ENCODE results near the gene BPI. TPM values are rescaled to one million over a fixed set of nuclear protein-coding genes. Genes with fewer than 3 reads are reported as not detected.
"Not testable (repeated sequence)": the region's sequence is repeated elsewhere in the genome, so short reads cannot be mapped to it uniquely, and the experiment has no call there.

BPI gene
- total RNA-seq, 2 experiments from 2014 or later: not detected

GRCh38 chr20:38300438-38300837, 3.5 kb upstream of the BPI start:
- H3K27ac Mint-ChIP-seq: no peak overlapping the region
- H3K27me3 Mint-ChIP-seq: peaks cover 39% of the 10 kb centered on the region
- DNase-seq: no peak
- ChIA-PET CTCF (no interaction called here), POLR2A (no interaction called here)
- H3K9me3 Mint-ChIP-seq: no peaks in the 10 kb centered on the region
- no peaks in the 10 kb centered on the region for H3K36me3 Mint-ChIP-seq (ENCODE audit: low read depth)
- no peak overlapping the region for H3K4me3 Mint-ChIP-seq
- peaks cover 15% of the 10 kb centered on the region for H3K4me1 Mint-ChIP-seq

- CTCF ChIA-PET: no interaction called here
- Mint-ChIP-seq H3K9me3 (no peaks in the 10 kb centered on the region), H3K27ac (no peak overlapping the region), H3K36me3 (ENCODE audit: low read depth) (no peaks in the 10 kb centered on the region), H3K4me3 (no peak overlapping the region), H3K27me3 (peaks cover 39% of the 10 kb centered on the region), H3K4me1 (peaks cover 15% of the 10 kb centered on the region)
- POLR2A ChIA-PET: no interaction called here
- DNase-seq: no peak
Observed at GRCh38 chr20:38301309-38301708, 2.6 kb upstream of the BPI start.

- Mint-ChIP-seq H3K27me3 (peaks cover 42% of the 10 kb centered on the region), H3K4me3 (no peak overlapping the region), H3K36me3 (ENCODE audit: low read depth) (no peaks in the 10 kb centered on the region), H3K4me1 (peaks cover 19% of the 10 kb centered on the region), H3K9me3 (no peaks in the 10 kb centered on the region), H3K27ac (no peak overlapping the region)
- DNase-seq: no peak
- CTCF ChIA-PET: no interaction called here
- POLR2A ChIA-PET: no interaction called here
Observed at GRCh38 chr20:38302786-38303185, 1.2 kb upstream of the BPI start.

GRCh38 chr20:38304845-38305447, 990 bp downstream of the BPI start:
- Mint-ChIP-seq H3K4me1 (peaks cover 21% of the 10 kb centered on the region), H3K36me3 (ENCODE audit: low read depth) (no peaks in the 10 kb centered on the region), H3K9me3 (no peaks in the 10 kb centered on the region), H3K4me3 (no peak overlapping the region), H3K27me3 (peaks cover 40% of the 10 kb centered on the region), H3K27ac (no peak overlapping the region)
- peak; percentile 17 for DNase-seq
- ChIA-PET CTCF (no interaction called here), POLR2A (no interaction called here)

GRCh38 chr20:38305541-38305940, 1.6 kb downstream of the BPI start:
- no peak for DNase-seq
- H3K36me3 Mint-ChIP-seq (ENCODE audit: low read depth): no peaks in the 10 kb centered on the region
- POLR2A ChIA-PET: no interaction called here
- no peaks in the 10 kb centered on the region for H3K9me3 Mint-ChIP-seq
- H3K27me3 Mint-ChIP-seq: peaks cover 40% of the 10 kb centered on the region
- H3K4me3 Mint-ChIP-seq: no peak overlapping the region
- no peak overlapping the region for H3K27ac Mint-ChIP-seq
- CTCF ChIA-PET: no interaction called here
- H3K4me1 Mint-ChIP-seq: peaks cover 21% of the 10 kb centered on the region

GRCh38 chr20:38306379-38306778, 2.4 kb downstream of the BPI start:
- no peaks in the 10 kb centered on the region for H3K36me3 Mint-ChIP-seq (ENCODE audit: low read depth)
- H3K4me3 Mint-ChIP-seq: no peak overlapping the region
- DNase-seq: no peak
- H3K9me3 Mint-ChIP-seq: no peaks in the 10 kb centered on the region
- ChIA-PET CTCF (no interaction called here), POLR2A (no interaction called here)
- peaks cover 21% of the 10 kb centered on the region for H3K4me1 Mint-ChIP-seq
- peaks cover 35% of the 10 kb centered on the region for H3K27me3 Mint-ChIP-seq
- no peak overlapping the region for H3K27ac Mint-ChIP-seq

GRCh38 chr20:38307371-38308046, 3.6 kb downstream of the BPI start:
- ChIA-PET CTCF (interaction anchor here (0.5 kb wide), 1 partner anchor 503 kb away, joined by 4 read pairs; no protein-coding TSS in a partner anchor), POLR2A (no interaction called here)
- H3K27ac Mint-ChIP-seq: no peak overlapping the region
- no peaks in the 10 kb centered on the region for H3K9me3 Mint-ChIP-seq
- peaks cover 27% of the 10 kb centered on the region for H3K27me3 Mint-ChIP-seq
- H3K4me1 Mint-ChIP-seq: peaks cover 21% of the 10 kb centered on the region
- H3K36me3 Mint-ChIP-seq (ENCODE audit: low read depth): no peaks in the 10 kb centered on the region
- no peak overlapping the region for H3K4me3 Mint-ChIP-seq
- no peak for DNase-seq

- no peak for DNase-seq
- ChIA-PET CTCF (no interaction called here), POLR2A (no interaction called here)
- Mint-ChIP-seq H3K4me1 (peaks cover 21% of the 10 kb centered on the region), H3K36me3 (ENCODE audit: low read depth) (no peaks in the 10 kb centered on the region), H3K27ac (no peak overlapping the region), H3K4me3 (no peak overlapping the region), H3K9me3 (no peaks in the 10 kb centered on the region), H3K27me3 (peaks cover 22% of the 10 kb centered on the region)
Observed at GRCh38 chr20:38308047-38308438, 4.1 kb downstream of the BPI start.

- no peaks in the 10 kb centered on the region for H3K9me3 Mint-ChIP-seq
- ChIA-PET CTCF (no interaction called here), POLR2A (no interaction called here)
- no peak overlapping the region for H3K27ac Mint-ChIP-seq
- H3K36me3 Mint-ChIP-seq (ENCODE audit: low read depth): no peaks in the 10 kb centered on the region
- DNase-seq: no peak
- H3K27me3 Mint-ChIP-seq: peaks cover 18% of the 10 kb centered on the region
- H3K4me3 Mint-ChIP-seq: no peak overlapping the region
- H3K4me1 Mint-ChIP-seq: peaks cover 19% of the 10 kb centered on the region
Observed at GRCh38 chr20:38308447-38308846, 4.5 kb downstream of the BPI start.

GRCh38 chr20:38311091-38311490, 7.1 kb downstream of the BPI start:
- Mint-ChIP-seq H3K4me3 (no peak overlapping the region), H3K4me1 (peaks cover 7% of the 10 kb centered on the region), H3K9me3 (no peaks in the 10 kb centered on the region), H3K27me3 (peaks cover 2% of the 10 kb centered on the region), H3K27ac (no peak overlapping the region), H3K36me3 (ENCODE audit: low read depth) (no peaks in the 10 kb centered on the region)
- ChIA-PET POLR2A (no interaction called here), CTCF (no interaction called here)
- DNase-seq: no peak

- H3K27ac Mint-ChIP-seq: no peak overlapping the region
- H3K36me3 Mint-ChIP-seq (ENCODE audit: low read depth): no peaks in the 10 kb centered on the region
- peaks cover 1% of the 10 kb centered on the region for H3K27me3 Mint-ChIP-seq
- POLR2A ChIA-PET: no interaction called here
- H3K4me1 Mint-ChIP-seq: peaks cover 7% of the 10 kb centered on the region
- CTCF ChIA-PET: no interaction called here
- no peak overlapping the region for H3K4me3 Mint-ChIP-seq
- no peak for DNase-seq
- H3K9me3 Mint-ChIP-seq: no peaks in the 10 kb centered on the region
Observed at GRCh38 chr20:38311491-38311890, 7.5 kb downstream of the BPI start.

- CTCF ChIA-PET: no interaction called here
- H3K27ac Mint-ChIP-seq: no peak overlapping the region
- POLR2A ChIA-PET: no interaction called here
Observed at GRCh38 chr20:38313676-38314075, 9.7 kb downstream of the BPI start.

GRCh38 chr20:38314350-38314749, 10.4 kb downstream of the BPI start:
- H3K27ac Mint-ChIP-seq, CTCF ChIA-PET, H3K4me1 Mint-ChIP-seq: not testable (repeated sequence)

More at GRCh38 chr20:38313676-38314075, 9.7 kb downstream of the BPI start:
- H3K36me3 Mint-ChIP-seq (ENCODE audit: low read depth): no peaks in the 10 kb centered on the region
- H3K4me1 Mint-ChIP-seq: no peaks in the 10 kb centered on the region
- no peaks in the 10 kb centered on the region for H3K9me3 Mint-ChIP-seq
- no peak for DNase-seq
- no peaks in the 10 kb centered on the region for H3K27me3 Mint-ChIP-seq
- H3K4me3 Mint-ChIP-seq: no peak overlapping the region

More at GRCh38 chr20:38314350-38314749, 10.4 kb downstream of the BPI start:
- H3K4me3 Mint-ChIP-seq; H3K27me3 Mint-ChIP-seq; POLR2A ChIA-PET; DNase-seq; H3K9me3 Mint-ChIP-seq; H3K36me3 Mint-ChIP-seq (ENCODE audit: low read depth): not testable (repeated sequence)
